ENCODE measurements around the gene CD3D. TPM values are rescaled to one million over a fixed set of nuclear protein-coding genes. Genes with fewer than 3 reads are reported as not detected.

CD3D gene
- total and polyA plus RNA-seq, 12 donors, result 0.31 to 6.3 (median 0.97) TPM; not detected in 6

- intact Hi-C loops (cut with DNase I), result no loop called here
- peak overlapping the region in 1 of 10 donors; percentile 73 for H3K27ac ChIP-seq
- no peak for ATAC-seq
- 41 to 50% methylated on average over 7 of the region's 7 CpGs for WGBS, 2 donors
- H3K4me3 ChIP-seq, result no peak overlapping the region
- TF ChIP-seq, protein P1, sequence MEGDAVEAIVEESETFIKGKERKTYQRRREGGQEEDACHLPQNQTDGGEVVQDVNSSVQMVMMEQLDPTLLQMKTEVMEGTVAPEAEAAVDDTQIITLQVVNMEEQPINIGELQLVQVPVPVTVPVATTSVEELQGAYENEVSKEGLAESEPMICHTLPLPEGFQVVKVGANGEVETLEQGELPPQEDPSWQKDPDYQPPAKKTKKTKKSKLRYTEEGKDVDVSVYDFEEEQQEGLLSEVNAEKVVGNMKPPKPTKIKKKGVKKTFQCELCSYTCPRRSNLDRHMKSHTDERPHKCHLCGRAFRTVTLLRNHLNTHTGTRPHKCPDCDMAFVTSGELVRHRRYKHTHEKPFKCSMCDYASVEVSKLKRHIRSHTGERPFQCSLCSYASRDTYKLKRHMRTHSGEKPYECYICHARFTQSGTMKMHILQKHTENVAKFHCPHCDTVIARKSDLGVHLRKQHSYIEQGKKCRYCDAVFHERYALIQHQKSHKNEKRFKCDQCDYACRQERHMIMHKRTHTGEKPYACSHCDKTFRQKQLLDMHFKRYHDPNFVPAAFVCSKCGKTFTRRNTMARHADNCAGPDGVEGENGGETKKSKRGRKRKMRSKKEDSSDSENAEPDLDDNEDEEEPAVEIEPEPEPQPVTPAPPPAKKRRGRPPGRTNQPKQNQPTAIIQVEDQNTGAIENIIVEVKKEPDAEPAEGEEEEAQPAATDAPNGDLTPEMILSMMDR (IDR thresholded peaks at IDR 0.05), result no peak
- no peak for DNase-seq
- H3K9me3 ChIP-seq, result no peaks in the 10 kb centered on the region
- H3K36me3 ChIP-seq, result no peaks in the 10 kb centered on the region
- H3K4me1 ChIP-seq, result peaks cover 0 to 51% (median 18%) of the 10 kb centered on the region in 9 donors
- H3K27me3 ChIP-seq, result peaks cover 0 to 40% (median 23%) of the 10 kb centered on the region in 7 donors
Observed at GRCh38 chr11:118314988-118315411, 27.5 kb downstream of the CD3D start.

GRCh38 chr11:118313242-118313641, 29.3 kb downstream of the CD3D start:
- Histone ChIP-seq H3K27ac (no peak overlapping the region), H3K27me3 (peaks cover 0 to 40% (median 23%) of the 10 kb centered on the region in 7 donors), H3K36me3 (no peaks in the 10 kb centered on the region), H3K9me3 (no peaks in the 10 kb centered on the region), H3K4me1 (peaks cover 0 to 34% (median 18%) of the 10 kb centered on the region in 9 donors), H3K4me3 (no peak overlapping the region)
- TF ChIP-seq, protein P1 (IDR thresholded peaks at IDR 0.05), result no peak
- no peak for DNase-seq
- intact Hi-C loops (cut with DNase I), result no loop called here
- ATAC-seq, result no peak
- 53 to 62% methylated on average over 4 of the region's 4 CpGs for WGBS, 2 donors

- TF ChIP-seq, protein P1 (IDR thresholded peaks at IDR 0.05), result no peak
- intact Hi-C loops (cut with DNase I), result no loop called here
- Histone ChIP-seq H3K27ac (no peak overlapping the region), H3K36me3 (no peaks in the 10 kb centered on the region), H3K4me1 (peaks cover 0 to 24% (median 18%) of the 10 kb centered on the region in 9 donors), H3K9me3 (no peaks in the 10 kb centered on the region), H3K4me3 (no peak overlapping the region), H3K27me3 (peaks cover 0 to 40% (median 23%) of the 10 kb centered on the region in 7 donors)
- DNase-seq, result no peak
- no peak for ATAC-seq
- WGBS, 2 donors, result 90 to 91% methylated on average over 2 of the region's 2 CpGs
Observed at GRCh38 chr11:118312328-118312727, 30.2 kb downstream of the CD3D start.

GRCh38 chr11:118311518-118311917, 31.0 kb downstream of the CD3D start:
- Histone ChIP-seq H3K27me3 (peaks cover 0 to 37% (median 23%) of the 10 kb centered on the region in 7 donors), H3K4me3 (no peak overlapping the region), H3K9me3 (no peaks in the 10 kb centered on the region), H3K27ac (no peak overlapping the region), H3K36me3 (no peaks in the 10 kb centered on the region), H3K4me1 (peaks cover 0 to 16% (median 13%) of the 10 kb centered on the region in 9 donors)
- ATAC-seq, result no peak
- no peak for DNase-seq
- TF ChIP-seq, protein P1 (IDR thresholded peaks at IDR 0.05), result no peak
- intact Hi-C loops (cut with DNase I), result no loop called here
- WGBS, 2 donors, result 66 to 69% methylated on average over 4 of the region's 4 CpGs
